HCT116 (cell line): ENCODE measurements around the gene KCND3. TPM values are rescaled to one million over a fixed set of nuclear protein-coding genes. Genes with fewer than 3 reads are reported as not detected.

Experiments used
- ATAC-seq: fragments of 200-7000 bp; cut with Tn5 transposase; 2 replicates; pipeline ENCODE4 v1.9.1; 2020; ENCODE audit warnings: mild to moderate bottlenecking, moderate library complexity
- BruUV-seq: library from RNA; stranded (reverse); fragments of 400-500 nt; replicated peaks from 2 replicates; lab custom pipeline; 2021; lab: Mats Ljungman, UMichigan
- CTCF ChIA-PET: fragments of 300-600 bp; sonication (Branson Sonifier 250); formaldehyde crosslinking; loops from one replicate; lab custom pipeline; 2021; ENCODE audit warnings: antibody characterized with exemption; lab: Charles Lee
- POLR2A ChIA-PET: fragments of 300-600, 350-600 bp; sonication (Branson Sonifier 250); formaldehyde crosslinking; loops from one replicate; lab custom pipeline; 2021; ENCODE audit warnings: antibody characterized with exemption; lab: Charles Lee
- RAD21 ChIA-PET, 2 experiments: fragments of 300-600 bp; sonication (Branson Sonifier 250); formaldehyde crosslinking; loops; one replicate each; lab custom pipeline; 2023; ENCODE audit warnings: low total read pairs in 2 of 2; ENCODE audit not compliant: uncharacterized antibody in 2 of 2, unreplicated experiment in 2 of 2, low non-redundant PET in 1 of 2; lab: Charles Lee
- DNase-seq: peaks from one replicate; pipeline ENCODE4 v3.0.0-alpha.2; 2010; ENCODE audit warnings: low read depth, low spot score
- H2AFZ ChIP-seq: fragments of 200-600 bp; shearing (Covaris generic), sonication (generic); 2 replicates; pipeline ENCODE4 v1.6.1; 2017; ENCODE audit warnings: low read depth, mixed run types, mixed read lengths, antibody characterized with exemption, low read length; ENCODE audit not compliant: poor library complexity, severe bottlenecking
- H3K27ac ChIP-seq: 2 replicates; pipeline ENCODE4 v1.5.1; 2012; ENCODE audit warnings: low read depth, low read length
- H3K27me3 ChIP-seq: fragments of 200-600 bp; sonication (generic); 2 replicates; pipeline ENCODE4 v1.6.1; 2016; ENCODE audit warnings: mixed run types, low read length, mixed read lengths; ENCODE audit not compliant: insufficient read depth
- H3K36me3 ChIP-seq, 2 experiments: fragments of 200-500 bp in 1 of 2; fragments of 200-600 bp in 1 of 2; sonication (Bioruptor generic) in 1 of 2; sonication (generic) in 1 of 2; 2 replicates each; pipeline versions ENCODE4 v1.5.1 to v1.6.1; 2014 to 2016; ENCODE audit warnings: low read length in 2 of 2, inconsistent platforms in 1 of 2, mixed read lengths in 1 of 2, mixed run types in 1 of 2; ENCODE audit not compliant: insufficient read depth in 2 of 2, control insufficient read depth in 1 of 2
- H3K4me1 ChIP-seq, 2 experiments: fragments of 200-600 bp in 1 of 2; sonication (generic) in 1 of 2; 2 replicates each; pipeline versions ENCODE4 v1.5.1 to v1.6.1; 2012 to 2017; ENCODE audit warnings: low read length in 2 of 2, inconsistent platforms in 1 of 2, mild to moderate bottlenecking in 1 of 2, mixed read lengths in 1 of 2, mixed run types in 1 of 2, moderate library complexity in 1 of 2; ENCODE audit not compliant: insufficient read depth in 2 of 2, control insufficient read depth in 1 of 2
- H3K4me2 ChIP-seq: fragments of 200-600 bp; sonication (generic); 2 replicates; pipeline ENCODE4 v1.6.1; 2017; ENCODE audit warnings: mixed run types, low read length, mixed read lengths
- H3K4me3 ChIP-seq, 2 experiments: fragments of 200-600 bp in 1 of 2; sonication (generic) in 1 of 2; replicated peaks in 1 of 2; 2 replicates each; pipeline ENCODE4 v1.5.1; 2011 to 2016; ENCODE audit warnings: low read length in 2 of 2, control low read depth in 1 of 2, low read depth in 1 of 2, mild to moderate bottlenecking in 1 of 2, mixed read lengths in 1 of 2, mixed run types in 1 of 2
- H3K79me2 ChIP-seq: fragments of 200-600 bp; sonication (generic); 2 replicates; pipeline ENCODE4 v1.6.1; 2017; ENCODE audit warnings: mild to moderate bottlenecking, mixed run types, low read length, moderate library complexity, mixed read lengths; ENCODE audit not compliant: insufficient read depth
- H3K9ac ChIP-seq: fragments of 200-600 bp; sonication (generic); 2 replicates; pipeline ENCODE4 v1.6.1; 2016; ENCODE audit warnings: low read length, mixed read lengths
- H3K9me2 ChIP-seq: fragments of 200-600 bp; sonication (generic), shearing (Covaris generic); 2 replicates; pipeline ENCODE4 v1.6.1; 2017; ENCODE audit warnings: mixed run types, mild to moderate bottlenecking, moderate library complexity; ENCODE audit not compliant: insufficient read depth
- H3K9me3 ChIP-seq, 2 experiments: fragments of 200-500 bp in 1 of 2; fragments of 200-600 bp in 1 of 2; sonication (Bioruptor generic) in 1 of 2; sonication (generic) in 1 of 2; 2 replicates each; pipeline ENCODE4 v1.6.1; 2014 to 2017; ENCODE audit warnings: low read length in 2 of 2, mixed read lengths in 2 of 2, inconsistent platforms in 1 of 2, low read depth in 1 of 2, mild to moderate bottlenecking in 1 of 2, mixed run types in 1 of 2, moderate library complexity in 1 of 2; ENCODE audit not compliant: control insufficient read depth in 1 of 2, insufficient read depth in 1 of 2
- H4K20me1 ChIP-seq: fragments of 200-600 bp; sonication (generic), shearing (Covaris generic); 2 replicates; pipeline ENCODE4 v1.6.1; 2017; ENCODE audit warnings: mixed run types, mild to moderate bottlenecking, moderate library complexity; ENCODE audit not compliant: insufficient read depth
- ATF3 ChIP-seq: IDR thresholded peaks from 2 replicates; pipeline ENCODE4 v1.6.1; 2012
- CBX3 ChIP-seq: IDR thresholded peaks from 2 replicates; pipeline ENCODE4 v1.6.1; 2012; ENCODE audit warnings: low read depth
- CEBPB ChIP-seq: IDR thresholded peaks from 2 replicates; pipeline ENCODE4 v1.6.1; 2012; ENCODE audit warnings: low read depth
- EZH2 ChIP-seq: fragments of 200-600 bp; sonication (generic); IDR thresholded peaks from 2 replicates; pipeline ENCODE4 v1.6.1; 2017; ENCODE audit warnings: antibody characterized with exemption, mixed run types
- EZH2phosphoT487 ChIP-seq: fragments of 200-600 bp; IDR thresholded peaks from 2 replicates; pipeline ENCODE4 v1.6.1; 2018; ENCODE audit warnings: antibody characterized with exemption, borderline replicate concordance
- FOSL1 ChIP-seq: IDR thresholded peaks from 2 replicates; pipeline ENCODE4 v1.6.1; 2012; ENCODE audit warnings: low read depth
- JUND ChIP-seq: IDR thresholded peaks from 2 replicates; pipeline ENCODE4 v1.6.1; 2012
- POLR2A ChIP-seq: IDR thresholded peaks from 2 replicates; pipeline ENCODE4 v1.7.0; 2011; ENCODE audit warnings: borderline replicate concordance; ENCODE audit not compliant: insufficient read depth, insufficient read length; ENCODE audit errors: extremely low read depth
- SIN3A ChIP-seq: IDR thresholded peaks from 2 replicates; pipeline ENCODE4 v1.6.1; 2012; ENCODE audit warnings: low read depth
- SP1 ChIP-seq: IDR thresholded peaks from 2 replicates; pipeline ENCODE4 v1.6.1; 2012; ENCODE audit warnings: low read depth
- TCF7L2 ChIP-seq: IDR thresholded peaks from 2 replicates; pipeline ENCODE4 v1.7.0; 2011; ENCODE audit warnings: borderline replicate concordance, inconsistent platforms; ENCODE audit not compliant: insufficient read depth, insufficient read length; ENCODE audit errors: extremely low read depth
- YY1 ChIP-seq: IDR thresholded peaks from 2 replicates; pipeline ENCODE4 v1.6.1; 2011; ENCODE audit warnings: low read length, low read depth, moderate library complexity, mild to moderate bottlenecking; ENCODE audit not compliant: insufficient replicate concordance; ENCODE audit errors: extremely low read depth
- ZFX ChIP-seq: fragments of 450-650 bp; IDR thresholded peaks from 2 replicates; pipeline ENCODE4 v1.6.1; 2017
- ZNF274 ChIP-seq: fragments of 200-500 bp; sonication (Bioruptor generic); IDR thresholded peaks from 2 replicates; pipeline ENCODE4 v1.6.1; 2014; ENCODE audit warnings: mild to moderate bottlenecking, low read depth, low read length, inconsistent platforms
- intact Hi-C: fragments of 100-400 bp; cut with micrococcal nuclease; formaldehyde crosslinking; loops from 2 replicates; pipeline ENCODE4 v1.10.0; 2022
- total RNA-seq: library from RNA; stranded (reverse); gene quantifications from one replicate; pipeline ENCODE4 v1.2.1, GENCODE V29; 2021; ENCODE audit not compliant: unreplicated experiment
- TF ChIP-seq, protein P1 (sequence below): IDR thresholded peaks from 2 replicates; pipeline ENCODE4 v1.6.1; 2011; ENCODE audit warnings: mild to moderate bottlenecking, low read length, moderate library complexity; ENCODE audit not compliant: insufficient replicate concordance; ENCODE audit errors: extremely low read depth

KCND3 gene
- total RNA-seq, 1 experiment from 2014 or later: 0.44 TPM

- peaks cover 81% of the 10 kb centered on the region for H3K27me3 ChIP-seq
Measured at GRCh38 chr1:111851552-111851951, 137.9 kb downstream of the KCND3 start.

More at GRCh38 chr1:111851552-111851951, 137.9 kb downstream of the KCND3 start:
- no peaks in the 10 kb centered on the region for H3K9me3 ChIP-seq
- BruUV-seq: no TSS peak
- no peak overlapping the region for H3K9ac ChIP-seq
- intact Hi-C loops: no loop called here
- TF ChIP-seq EZH2phosphoT487: no peak
- TF ChIP-seq JUND: no peak
- TF ChIP-seq ATF3: no peak
- TF ChIP-seq TCF7L2: no peak
- TF ChIP-seq EZH2: no peak
- TF ChIP-seq SP1: no peak
- no peak for TF ChIP-seq CBX3
- TF ChIP-seq POLR2A: no peak
- no peak for TF ChIP-seq SIN3A
- TF ChIP-seq YY1: no peak
- TF ChIP-seq FOSL1: no peak
- TF ChIP-seq, protein P1, sequence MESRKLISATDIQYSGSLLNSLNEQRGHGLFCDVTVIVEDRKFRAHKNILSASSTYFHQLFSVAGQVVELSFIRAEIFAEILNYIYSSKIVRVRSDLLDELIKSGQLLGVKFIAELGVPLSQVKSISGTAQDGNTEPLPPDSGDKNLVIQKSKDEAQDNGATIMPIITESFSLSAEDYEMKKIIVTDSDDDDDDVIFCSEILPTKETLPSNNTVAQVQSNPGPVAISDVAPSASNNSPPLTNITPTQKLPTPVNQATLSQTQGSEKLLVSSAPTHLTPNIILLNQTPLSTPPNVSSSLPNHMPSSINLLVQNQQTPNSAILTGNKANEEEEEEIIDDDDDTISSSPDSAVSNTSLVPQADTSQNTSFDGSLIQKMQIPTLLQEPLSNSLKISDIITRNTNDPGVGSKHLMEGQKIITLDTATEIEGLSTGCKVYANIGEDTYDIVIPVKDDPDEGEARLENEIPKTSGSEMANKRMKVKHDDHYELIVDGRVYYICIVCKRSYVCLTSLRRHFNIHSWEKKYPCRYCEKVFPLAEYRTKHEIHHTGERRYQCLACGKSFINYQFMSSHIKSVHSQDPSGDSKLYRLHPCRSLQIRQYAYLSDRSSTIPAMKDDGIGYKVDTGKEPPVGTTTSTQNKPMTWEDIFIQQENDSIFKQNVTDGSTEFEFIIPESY: no peak
- no peak for TF ChIP-seq CEBPB
- no peak for TF ChIP-seq ZFX
- no peak for TF ChIP-seq ZNF274
- H2AFZ ChIP-seq: no peak overlapping the region
- ChIA-PET CTCF (no interaction called here), RAD21 (no interaction called here), POLR2A (no interaction called here)
- no peak overlapping the region for H3K4me2 ChIP-seq
- H3K4me1 ChIP-seq: no peaks in the 10 kb centered on the region
- no peaks in the 10 kb centered on the region for H3K36me3 ChIP-seq
- no peaks in the 10 kb centered on the region for H4K20me1 ChIP-seq
- H3K79me2 ChIP-seq: no peaks in the 10 kb centered on the region
- peak; percentile 34; the same call in 1 of the 2 replicates for ATAC-seq
- H3K27ac ChIP-seq: no peak overlapping the region
- no peak for DNase-seq
- H3K9me2 ChIP-seq: no peaks in the 10 kb centered on the region
- no peak overlapping the region for H3K4me3 ChIP-seq
